ENCODE results near the gene CACNB2. TPM values are rescaled to one million over a fixed set of nuclear protein-coding genes. Genes with fewer than 3 reads are reported as not detected.

CACNB2 gene
- total and polyA plus RNA-seq, 8 donors = 4.9 to 11.1 (median 7.3) TPM

DNA sequence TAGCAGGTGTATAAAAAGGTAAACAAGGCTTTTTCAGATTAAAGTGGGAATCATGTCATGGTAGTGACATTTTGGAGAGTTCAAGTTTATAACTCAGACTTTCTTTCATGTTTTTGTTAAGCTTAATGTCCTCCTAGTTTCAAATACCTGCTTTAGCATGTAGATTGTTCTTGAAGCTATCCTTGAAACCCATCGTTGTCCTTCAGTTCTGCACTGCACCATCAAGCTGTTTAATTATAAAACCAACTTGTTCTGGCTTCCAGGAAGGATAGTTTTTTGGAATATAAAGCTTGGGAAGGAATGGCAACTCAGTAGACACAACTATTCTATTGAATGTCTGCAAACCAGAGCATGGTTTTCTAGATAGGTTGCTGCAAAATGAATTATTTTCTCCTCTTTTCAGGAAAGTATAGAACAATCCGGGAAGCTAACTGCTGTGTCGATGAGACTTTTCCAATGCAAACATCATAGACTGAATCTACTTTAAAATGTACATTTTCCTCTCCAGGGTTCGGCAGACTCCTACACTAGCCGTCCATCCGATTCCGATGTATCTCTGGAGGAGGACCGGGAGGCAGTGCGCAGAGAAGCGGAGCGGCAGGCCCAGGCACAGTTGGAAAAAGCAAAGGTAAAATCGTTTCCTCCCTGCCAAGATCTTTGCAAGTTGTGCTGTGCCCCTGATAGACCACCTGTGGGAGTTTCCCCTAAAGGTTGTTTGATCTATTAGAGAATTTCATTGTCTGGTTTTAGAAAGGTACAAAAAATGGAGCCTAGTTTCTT lies 261.4 kb downstream of the CACNB2 start:
- peak overlapping the region in 1 of 4 donors; percentile 26 for H3K4me3 ChIP-seq
- WGBS, 2 donors = 78 to 79% methylated on average over 12 of the region's 12 CpGs
- peaks cover 5 to 10% (median 8%) of the 10 kb centered on the region in 3 donors for H3K4me1 ChIP-seq
- H3K27ac ChIP-seq = no peak overlapping the region
- TF ChIP-seq, protein P1, sequence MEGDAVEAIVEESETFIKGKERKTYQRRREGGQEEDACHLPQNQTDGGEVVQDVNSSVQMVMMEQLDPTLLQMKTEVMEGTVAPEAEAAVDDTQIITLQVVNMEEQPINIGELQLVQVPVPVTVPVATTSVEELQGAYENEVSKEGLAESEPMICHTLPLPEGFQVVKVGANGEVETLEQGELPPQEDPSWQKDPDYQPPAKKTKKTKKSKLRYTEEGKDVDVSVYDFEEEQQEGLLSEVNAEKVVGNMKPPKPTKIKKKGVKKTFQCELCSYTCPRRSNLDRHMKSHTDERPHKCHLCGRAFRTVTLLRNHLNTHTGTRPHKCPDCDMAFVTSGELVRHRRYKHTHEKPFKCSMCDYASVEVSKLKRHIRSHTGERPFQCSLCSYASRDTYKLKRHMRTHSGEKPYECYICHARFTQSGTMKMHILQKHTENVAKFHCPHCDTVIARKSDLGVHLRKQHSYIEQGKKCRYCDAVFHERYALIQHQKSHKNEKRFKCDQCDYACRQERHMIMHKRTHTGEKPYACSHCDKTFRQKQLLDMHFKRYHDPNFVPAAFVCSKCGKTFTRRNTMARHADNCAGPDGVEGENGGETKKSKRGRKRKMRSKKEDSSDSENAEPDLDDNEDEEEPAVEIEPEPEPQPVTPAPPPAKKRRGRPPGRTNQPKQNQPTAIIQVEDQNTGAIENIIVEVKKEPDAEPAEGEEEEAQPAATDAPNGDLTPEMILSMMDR (IDR thresholded peaks at IDR 0.05) = no peak
- no peaks in the 10 kb centered on the region for H3K9me3 ChIP-seq
- H3K27me3 ChIP-seq = no peaks in the 10 kb centered on the region
- no peak for DNase-seq
- no peaks in the 10 kb centered on the region for H3K36me3 ChIP-seq
- no peak for FAIRE-seq
- no peak for ATAC-seq
- intact Hi-C loops (cut with DNase I) = no loop called here

GRCh38 chr10:18402853-18403252 lies 262.6 kb downstream of the CACNB2 start:
- Histone ChIP-seq H3K36me3 (no peaks in the 10 kb centered on the region), H3K4me3 (no peak overlapping the region), H3K4me1 (peaks cover 5 to 10% (median 8%) of the 10 kb centered on the region in 3 donors), H3K9me3 (no peaks in the 10 kb centered on the region), H3K27ac (no peak overlapping the region), H3K27me3 (no peaks in the 10 kb centered on the region)
- 87 to 98% methylated on average over 3 of the region's 3 CpGs for WGBS, 2 donors
- intact Hi-C loops (cut with DNase I) = no loop called here
- FAIRE-seq (no peak), ATAC-seq (no peak), DNase-seq (no peak)
- TF ChIP-seq, protein P1 (IDR thresholded peaks at IDR 0.05) = no peak

DNA sequence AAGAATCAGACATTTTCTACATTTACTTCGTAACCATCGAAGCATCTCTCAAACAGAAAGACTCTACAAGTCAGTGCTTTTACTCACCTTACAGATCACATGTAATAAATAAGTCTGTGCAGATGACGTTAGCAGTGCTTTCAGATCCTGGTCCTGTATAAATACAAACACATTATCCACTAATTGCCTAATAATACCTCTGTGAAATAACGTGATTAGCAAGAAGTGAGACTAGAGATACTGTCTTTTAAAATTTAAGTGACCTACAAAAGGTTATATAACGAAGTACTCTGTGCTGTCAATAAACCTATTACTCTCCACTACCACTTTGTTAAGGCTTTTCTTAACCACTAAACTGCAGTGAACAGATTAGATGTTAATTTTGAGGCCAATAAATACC lies 264.3 kb downstream of the CACNB2 start:
- TF ChIP-seq, protein P1 (IDR thresholded peaks at IDR 0.05) = no peak
- no peaks in the 10 kb centered on the region for H3K9me3 ChIP-seq
- FAIRE-seq (no peak), ATAC-seq (no peak), DNase-seq (no peak)
- H3K36me3 ChIP-seq = no peaks in the 10 kb centered on the region
- H3K27me3 ChIP-seq = no peaks in the 10 kb centered on the region
- 85 to 86% methylated on average over 5 of the region's 5 CpGs for WGBS, 2 donors
- H3K4me3 ChIP-seq = no peak overlapping the region
- H3K4me1 ChIP-seq = peaks cover 5 to 10% (median 8%) of the 10 kb centered on the region in 3 donors
- no peak overlapping the region for H3K27ac ChIP-seq
- intact Hi-C loops (cut with DNase I) = no loop called here

- no peaks in the 10 kb centered on the region for H3K27me3 ChIP-seq
- DNase-seq (no peak), FAIRE-seq (no peak), ATAC-seq (peak in 2 of 4 donors; percentile 18 to 34)
- intact Hi-C loops (cut with DNase I) = no loop called here
- H3K9me3 ChIP-seq = no peaks in the 10 kb centered on the region
- 86 to 92% methylated on average over 4 of the region's 4 CpGs for WGBS, 2 donors
- no peak overlapping the region for H3K4me3 ChIP-seq
- TF ChIP-seq, protein P1 (IDR thresholded peaks at IDR 0.05) = no peak
- no peak overlapping the region for H3K27ac ChIP-seq
- H3K36me3 ChIP-seq = no peaks in the 10 kb centered on the region
- peaks cover 5 to 8% (median 8%) of the 10 kb centered on the region in 3 donors for H3K4me1 ChIP-seq
Measured at GRCh38 chr10:18406136-18406535, 265.9 kb downstream of the CACNB2 start.

Measured in pancreas (tissue), 10 donors.